IMR-90 (cell line): ENCODE measurements around the gene FAM168B. TPM values are rescaled to one million over a fixed set of nuclear protein-coding genes. Genes with fewer than 3 reads are reported as not detected.

Experiments
- ATAC-seq: fragments of 200-7000 bp; cut with Tn5 transposase; 2 replicates; pipeline ENCODE4 v1.9.1; 2020; ENCODE audit warnings: low read depth, mild to moderate bottlenecking, moderate library complexity
- BruUV-seq: library from RNA; stranded (reverse); fragments of 400-500 nt; replicated peaks from 2 replicates; lab custom pipeline; 2021; lab: Mats Ljungman, UMichigan
- CTCF ChIA-PET: fragments of 300-600 bp; formaldehyde crosslinking; extraction: SDS; loops from one replicate; lab custom pipeline; 2021; ENCODE audit warnings: antibody characterized with exemption; lab: Yijun Ruan, JAX
- POLR2A ChIA-PET: fragments of 300-600 bp; sonication (Branson Sonifier 250); formaldehyde crosslinking; loops from one replicate; lab custom pipeline; 2022; ENCODE audit warnings: antibody characterized with exemption; ENCODE audit not compliant: unreplicated experiment; lab: Charles Lee
- DNase-seq: peaks from one replicate; pipeline ENCODE4 v3.0.0; 2013
- H2AFZ ChIP-seq: replicated peaks from 2 replicates; pipeline ENCODE3; 2013; ENCODE audit warnings: low read length, mild to moderate bottlenecking; ENCODE audit not compliant: poor library complexity
- H2AK5ac ChIP-seq: 2 replicates; pipeline ENCODE4 v1.6.1; 2013; ENCODE audit warnings: low read depth, low read length, inconsistent platforms
- H2AK9ac ChIP-seq: replicated peaks from 2 replicates; pipeline ENCODE3; 2013; ENCODE audit warnings: mild to moderate bottlenecking, low read depth, low read length, moderate library complexity; ENCODE audit not compliant: poor library complexity
- H2BK120ac ChIP-seq: 2 replicates; pipeline ENCODE4 v1.6.1; 2013; ENCODE audit warnings: low read depth, low read length, inconsistent platforms
- H2BK15ac ChIP-seq: 3 replicates; pipeline ENCODE4 v1.6.1; 2013; ENCODE audit warnings: low read depth, low read length, inconsistent platforms
- H2BK20ac ChIP-seq: 2 replicates; pipeline ENCODE4 v1.6.1; 2013; ENCODE audit warnings: low read depth, mild to moderate bottlenecking, inconsistent platforms, low read length, moderate library complexity
- H2BK5ac ChIP-seq: 2 replicates; pipeline ENCODE4 v1.6.1; 2013; ENCODE audit warnings: mild to moderate bottlenecking, low read depth, low read length, inconsistent platforms; ENCODE audit not compliant: poor library complexity, severe bottlenecking
- H3K14ac ChIP-seq: replicated peaks from 2 replicates; pipeline ENCODE4 v1.6.1; 2013; ENCODE audit warnings: low read depth, low read length, inconsistent platforms
- H3K18ac ChIP-seq: 2 replicates; pipeline ENCODE4 v1.6.1; 2013; ENCODE audit warnings: low read depth, low read length, control low read depth
- H3K23ac ChIP-seq: 2 replicates; pipeline ENCODE4 v1.6.1; 2013; ENCODE audit warnings: low read depth, low read length, inconsistent platforms
- H3K27ac ChIP-seq: 2 replicates; pipeline ENCODE4 v1.5.1; 2013; ENCODE audit warnings: mild to moderate bottlenecking, control low read depth, low read length; ENCODE audit not compliant: insufficient read depth
- H3K27me3 ChIP-seq: 2 replicates; pipeline ENCODE4 v1.6.1; 2013; ENCODE audit warnings: low read length; ENCODE audit not compliant: control insufficient read depth, insufficient read depth
- H3K36me3 ChIP-seq: 2 replicates; pipeline ENCODE4 v1.6.1; 2013; ENCODE audit warnings: low read length, mixed read lengths; ENCODE audit not compliant: control insufficient read depth, insufficient read depth
- H3K4ac ChIP-seq: 2 replicates; pipeline ENCODE4 v1.6.1; 2013; ENCODE audit warnings: low read depth, low read length, inconsistent platforms
- H3K4me1 ChIP-seq: 2 replicates; pipeline ENCODE4 v1.6.1; 2013; ENCODE audit warnings: low read length, mixed read lengths; ENCODE audit not compliant: control insufficient read depth, insufficient read depth
- H3K4me2 ChIP-seq: 2 replicates; pipeline ENCODE4 v1.6.1; 2013; ENCODE audit warnings: low read depth, mild to moderate bottlenecking, control low read depth, low read length, moderate library complexity
- H3K4me3 ChIP-seq: 2 replicates; pipeline ENCODE4 v1.5.1; 2013; ENCODE audit warnings: low read depth, mild to moderate bottlenecking, control low read depth, low read length, moderate library complexity; ENCODE audit not compliant: insufficient read depth
- H3K56ac ChIP-seq: 2 replicates; pipeline ENCODE4 v1.6.1; 2013; ENCODE audit warnings: low read length, inconsistent platforms; ENCODE audit not compliant: insufficient read depth; ENCODE audit errors: extremely low read depth
- H3K79me1 ChIP-seq, 2 experiments: 2 replicates each; pipeline ENCODE4 v1.6.1; 2013; ENCODE audit warnings: low read length in 2 of 2, inconsistent platforms in 1 of 2, low read depth in 1 of 2
- H3K9ac ChIP-seq: 2 replicates; pipeline ENCODE4 v1.6.1; 2013; ENCODE audit warnings: low read depth, low read length, control low read depth
- H3K9me1 ChIP-seq: 2 replicates; pipeline ENCODE4 v1.6.1; 2013; ENCODE audit warnings: low read length, inconsistent platforms; ENCODE audit not compliant: insufficient read depth
- H3K9me3 ChIP-seq: 2 replicates; pipeline ENCODE4 v1.6.1; 2013; ENCODE audit warnings: low read length; ENCODE audit not compliant: control insufficient read depth, insufficient read depth
- H4K20me1 ChIP-seq: 2 replicates; pipeline ENCODE4 v1.6.1; 2013; ENCODE audit warnings: low read length, inconsistent platforms; ENCODE audit not compliant: insufficient read depth
- H4K5ac ChIP-seq: 2 replicates; pipeline ENCODE4 v1.6.1; 2013; ENCODE audit warnings: mild to moderate bottlenecking, low read depth, low read length, control low read depth
- H4K8ac ChIP-seq, 2 experiments: 2 replicates each; pipeline ENCODE4 v1.6.1; 2013; ENCODE audit warnings: low read depth in 2 of 2, low read length in 2 of 2, control low read depth in 1 of 2, inconsistent platforms in 1 of 2
- H4K91ac ChIP-seq: 2 replicates; pipeline ENCODE4 v1.6.1; 2013; ENCODE audit warnings: low read depth, low read length, inconsistent platforms; ENCODE audit not compliant: insufficient read depth
- CHD1 ChIP-seq: IDR thresholded peaks from 2 replicates; pipeline ENCODE4 v1.6.1; 2012; ENCODE audit warnings: low read depth, low read length, improper control_type of control experiment
- FOS ChIP-seq: fragments of 150-350 bp; IDR thresholded peaks from 2 replicates; pipeline ENCODE4 v1.6.1; 2016; ENCODE audit warnings: low read depth, low read length
- MAFK ChIP-seq: IDR thresholded peaks from 2 replicates; pipeline ENCODE4 v1.6.1; 2012; ENCODE audit warnings: low read depth, low read length, improper control_type of control experiment
- MXI1 ChIP-seq: IDR thresholded peaks from 2 replicates; pipeline ENCODE4 v1.6.1; 2012; ENCODE audit warnings: low read depth, mild to moderate bottlenecking, low read length, moderate library complexity, borderline replicate concordance
- RFX5 ChIP-seq: IDR thresholded peaks from 2 replicates; pipeline ENCODE4 v1.8.0; 2012; ENCODE audit warnings: low read depth, mild to moderate bottlenecking, low read length, moderate library complexity
- SMC3 ChIP-seq: fragments of 150-350 bp; IDR thresholded peaks from 2 replicates; pipeline ENCODE4 v1.6.1; 2016; ENCODE audit warnings: low read depth, mild to moderate bottlenecking, antibody characterized with exemption, low read length, moderate library complexity
- WGBS, 2 experiments: methylation state at CpG; one replicate each; pipeline versions ENCODE4 v1.1.5 to v1.1.7; 2013; ENCODE audit warnings: missing lambda C conversion rate in 2 of 2; ENCODE audit not compliant: insufficient read length in 1 of 2; ENCODE audit errors: extremely low coverage in 2 of 2; 5-methylcytosine and 5-hydroxymethylcytosine counted together
- dilution Hi-C: fragments of 300-500 bp; cut with HindIII; formaldehyde crosslinking; loops from one replicate; pipeline ENCODE4 v1.14.3; 2018; ENCODE audit warnings: low sequenced_read_pairs; ENCODE audit not compliant: unreplicated experiment
- in situ Hi-C: fragments of 300-500 bp; cut with MboI; formaldehyde crosslinking; loops from 3 replicates; pipeline ENCODE4 v1.14.3; 2019; ENCODE audit warnings: low sequenced_read_pairs, inconsistent platforms, mixed read lengths
- intact Hi-C: fragments of 100-400 bp; cut with micrococcal nuclease; formaldehyde crosslinking; loops from 2 replicates; pipeline ENCODE4 v1.10.0; 2022
- polyA plus RNA-seq, 3 experiments: library from polyadenylated mRNA; depleted of rRNA; stranded (reverse); fragments of >200 nt; gene quantifications; 2 replicates each; pipeline ENCODE4 v1.2.3, GENCODE V29; 2012; ENCODE audit warnings: low replicate concordance in 1 of 3
- total RNA-seq: library from RNA; depleted of rRNA; stranded (reverse); fragments of >200 nt; gene quantifications from 2 replicates; pipeline ENCODE4 v1.2.3, GENCODE V29; 2012
- TF ChIP-seq, protein P1 (sequence below): fragments of 150-350 bp; IDR thresholded peaks from 2 replicates; pipeline ENCODE4 v1.6.1; 2016; ENCODE audit warnings: low read depth, mild to moderate bottlenecking, low read length, moderate library complexity, borderline replicate concordance
- TF ChIP-seq, protein P2 (sequence below): fragments of 150-350 bp; IDR thresholded peaks from 2 replicates; pipeline ENCODE4 v1.6.1; 2017; ENCODE audit warnings: mild to moderate bottlenecking, antibody characterized with exemption, low read length, low read depth

The FAM168B gene
- total and polyA plus RNA-seq, 2 of the 4 experiments (the other 2 are of a cell fraction), result 76.4 to 106 TPM

DNA sequence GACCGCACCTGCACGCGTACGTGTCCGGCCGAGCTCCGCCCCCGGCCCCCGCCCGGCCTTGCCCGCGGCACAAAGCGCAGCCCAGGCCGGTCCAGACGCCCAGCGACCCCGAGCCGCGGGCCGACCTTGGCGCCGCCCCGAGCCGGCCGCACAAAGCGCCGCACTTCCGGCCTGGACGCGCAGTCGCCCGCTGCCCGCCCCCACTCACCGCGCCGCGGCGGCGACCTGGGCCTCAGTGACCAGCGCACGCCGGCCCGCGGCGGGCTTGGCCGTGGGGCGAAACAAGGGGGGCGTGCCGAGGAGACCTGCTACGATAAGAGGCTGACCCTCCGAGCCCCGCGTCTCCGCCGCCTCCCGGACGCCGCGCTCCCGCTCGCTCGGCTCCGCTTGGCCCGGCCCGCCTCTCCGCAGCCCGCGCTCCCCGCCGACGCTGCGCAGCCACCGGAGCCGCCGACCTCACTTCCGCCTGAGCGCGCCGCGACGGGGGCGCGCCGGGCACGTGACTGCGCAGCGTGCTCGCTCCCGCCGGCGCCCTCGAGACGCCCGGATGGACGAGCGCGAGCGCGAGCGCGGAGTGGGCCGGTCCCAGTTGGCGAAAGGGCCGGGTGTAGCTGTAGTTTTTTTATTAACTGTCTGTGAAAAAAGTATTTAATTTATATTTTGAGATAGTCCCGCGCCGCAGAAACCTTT lies at the start of gene FAM168B (continued):
- TF ChIP-seq SMC3 (no peak), RFX5 (no peak)
- TF ChIP-seq, protein P1, sequence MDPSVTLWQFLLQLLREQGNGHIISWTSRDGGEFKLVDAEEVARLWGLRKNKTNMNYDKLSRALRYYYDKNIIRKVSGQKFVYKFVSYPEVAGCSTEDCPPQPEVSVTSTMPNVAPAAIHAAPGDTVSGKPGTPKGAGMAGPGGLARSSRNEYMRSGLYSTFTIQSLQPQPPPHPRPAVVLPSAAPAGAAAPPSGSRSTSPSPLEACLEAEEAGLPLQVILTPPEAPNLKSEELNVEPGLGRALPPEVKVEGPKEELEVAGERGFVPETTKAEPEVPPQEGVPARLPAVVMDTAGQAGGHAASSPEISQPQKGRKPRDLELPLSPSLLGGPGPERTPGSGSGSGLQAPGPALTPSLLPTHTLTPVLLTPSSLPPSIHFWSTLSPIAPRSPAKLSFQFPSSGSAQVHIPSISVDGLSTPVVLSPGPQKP, result no peak

DNA sequence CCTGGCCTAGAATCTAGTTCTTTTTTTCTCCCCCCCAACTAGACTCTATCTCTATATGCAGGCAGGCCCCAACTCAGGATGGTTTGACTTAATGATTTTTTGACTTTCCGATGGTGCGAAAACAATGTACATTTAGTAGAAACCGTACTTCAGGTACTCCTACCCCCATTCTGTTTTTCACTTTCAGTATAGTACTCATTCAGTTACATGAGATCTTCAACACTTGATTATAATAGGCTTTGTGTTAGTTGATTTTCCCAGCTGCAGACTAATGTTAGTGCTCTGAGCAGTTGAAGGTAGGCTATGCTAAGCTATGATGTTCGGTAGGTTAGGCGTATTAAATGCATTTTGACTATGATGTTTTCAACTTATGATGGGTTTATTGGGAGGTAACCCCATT lies 49.6 kb upstream of the FAM168B start:
- H4K8ac ChIP-seq, result no peak overlapping the region
- no peak overlapping the region for H4K5ac ChIP-seq
- no peak for ATAC-seq
- H3K4ac ChIP-seq, result no peak overlapping the region
- no peaks in the 10 kb centered on the region for H3K4me1 ChIP-seq
- H2AK5ac ChIP-seq, result no peak overlapping the region
- no peak overlapping the region for H3K56ac ChIP-seq
- H2AFZ ChIP-seq, result no peak overlapping the region
- WGBS, 2 experiments, result no CpG with 5 or more reads among the region's 5 CpGs
- intact Hi-C loops, result no loop called here
- H3K27me3 ChIP-seq, result no peaks in the 10 kb centered on the region
- H2BK120ac ChIP-seq, result no peak overlapping the region
- H3K9me1 ChIP-seq, result peaks cover 11% of the 10 kb centered on the region
- dilution Hi-C loops, result no loop called here
- H4K20me1 ChIP-seq, result peaks cover 11% of the 10 kb centered on the region; the same call in 1 of the 2 replicates
- H3K4me2 ChIP-seq, result no peak overlapping the region
- ChIA-PET CTCF (interaction anchor here (0.6 kb wide), 1 partner anchor 384 kb away, joined by 3 read pairs; no protein-coding TSS in a partner anchor), POLR2A (no interaction called here)
- in situ Hi-C loops, result no loop called here
- TF ChIP-seq MAFK, result no peak
- TF ChIP-seq, protein P2, sequence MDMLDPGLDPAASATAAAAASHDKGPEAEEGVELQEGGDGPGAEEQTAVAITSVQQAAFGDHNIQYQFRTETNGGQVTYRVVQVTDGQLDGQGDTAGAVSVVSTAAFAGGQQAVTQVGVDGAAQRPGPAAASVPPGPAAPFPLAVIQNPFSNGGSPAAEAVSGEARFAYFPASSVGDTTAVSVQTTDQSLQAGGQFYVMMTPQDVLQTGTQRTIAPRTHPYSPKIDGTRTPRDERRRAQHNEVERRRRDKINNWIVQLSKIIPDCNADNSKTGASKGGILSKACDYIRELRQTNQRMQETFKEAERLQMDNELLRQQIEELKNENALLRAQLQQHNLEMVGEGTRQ, result no peak
- no peak for TF ChIP-seq FOS
- no peak for TF ChIP-seq MXI1
- no peak for TF ChIP-seq CHD1
- no peak overlapping the region for H2BK20ac ChIP-seq
- no peaks in the 10 kb centered on the region for H3K9me3 ChIP-seq
- H3K27ac ChIP-seq, result no peak overlapping the region
- H3K4me3 ChIP-seq, result no peak overlapping the region
- H2BK5ac ChIP-seq, result no peak overlapping the region
- no peak overlapping the region for H3K9ac ChIP-seq
- no TSS peak for BruUV-seq
- H4K91ac ChIP-seq, result no peak overlapping the region
- DNase-seq, result no peak
- H3K79me1 ChIP-seq, result peaks cover 29 to 40% of the 10 kb centered on the region in 2 experiments
- H2BK15ac ChIP-seq, result no peak overlapping the region
- no peak overlapping the region for H3K23ac ChIP-seq
- H3K14ac ChIP-seq, result no peak overlapping the region
- peaks cover 38% of the 10 kb centered on the region for H3K36me3 ChIP-seq
- H2AK9ac ChIP-seq, result no peak overlapping the region
- H3K18ac ChIP-seq, result no peak overlapping the region
